ENCODE data around the gene QRICH2. TPM values are rescaled to one million over a fixed set of nuclear protein-coding genes. Genes with fewer than 3 reads are reported as not detected.

The QRICH2 gene
- total RNA-seq, 1 donor from 2014 or later: 12.3 TPM

GRCh38 chr17:76296186-76296585 lies 11.9 kb downstream of the QRICH2 start:
- H3K36me3 Mint-ChIP-seq (ENCODE audit: low read depth): peaks cover 10% of the 10 kb centered on the region
- no peak for TF ChIP-seq CTCF (conservative IDR thresholded peaks at IDR 0.05)

GRCh38 chr17:76293106-76293505 lies 15.0 kb downstream of the QRICH2 start:
- no peak for TF ChIP-seq CTCF (conservative IDR thresholded peaks at IDR 0.05)
- peaks cover 10% of the 10 kb centered on the region for H3K36me3 Mint-ChIP-seq (ENCODE audit: low read depth)

More at GRCh38 chr17:76296186-76296585, 11.9 kb downstream of the QRICH2 start:
- Mint-ChIP-seq H3K27me3 (ENCODE audit: low read depth) (no peaks in the 10 kb centered on the region), H3K27ac (ENCODE audit: unreplicated experiment) (no peak overlapping the region), H3K9me3 (no peaks in the 10 kb centered on the region), H3K4me1 (peaks cover 4% of the 10 kb centered on the region), H3K4me3 (no peak overlapping the region)
- no peak for DNase-seq (ENCODE audit: low read depth, low spot score)

GRCh38 chr17:76292567-76292966 lies 15.5 kb downstream of the QRICH2 start:
- Mint-ChIP-seq H3K36me3 (ENCODE audit: low read depth) (peaks cover 10% of the 10 kb centered on the region), H3K9me3 (no peaks in the 10 kb centered on the region), H3K27ac (ENCODE audit: unreplicated experiment) (no peak overlapping the region), H3K4me3 (no peak overlapping the region), H3K27me3 (ENCODE audit: low read depth) (no peaks in the 10 kb centered on the region), H3K4me1 (no peaks in the 10 kb centered on the region)
- DNase-seq (ENCODE audit: low read depth, low spot score): no peak
- no peak for TF ChIP-seq CTCF (conservative IDR thresholded peaks at IDR 0.05)

More at GRCh38 chr17:76293106-76293505, 15.0 kb downstream of the QRICH2 start:
- H3K4me3 Mint-ChIP-seq: no peak overlapping the region
- DNase-seq (ENCODE audit: low read depth, low spot score): no peak
- no peaks in the 10 kb centered on the region for H3K4me1 Mint-ChIP-seq
- no peak overlapping the region for H3K27ac Mint-ChIP-seq (ENCODE audit: unreplicated experiment)
- no peaks in the 10 kb centered on the region for H3K27me3 Mint-ChIP-seq (ENCODE audit: low read depth)
- no peaks in the 10 kb centered on the region for H3K9me3 Mint-ChIP-seq

GRCh38 chr17:76281573-76282371 lies 26.3 kb downstream of the QRICH2 start:
- Mint-ChIP-seq H3K27me3 (ENCODE audit: low read depth) (no peaks in the 10 kb centered on the region), H3K4me3 (no peak overlapping the region), H3K36me3 (ENCODE audit: low read depth) (no peaks in the 10 kb centered on the region), H3K9me3 (no peaks in the 10 kb centered on the region), H3K4me1 (peaks cover 5% of the 10 kb centered on the region), H3K27ac (ENCODE audit: unreplicated experiment) (no peak overlapping the region)
- TF ChIP-seq CTCF (conservative IDR thresholded peaks at IDR 0.05): no peak
- DNase-seq (ENCODE audit: low read depth, low spot score): no peak

GRCh38 chr17:76280650-76281049 lies 27.4 kb downstream of the QRICH2 start:
- H3K9me3 Mint-ChIP-seq: no peaks in the 10 kb centered on the region
- no peak overlapping the region for H3K4me3 Mint-ChIP-seq
- peaks cover 5% of the 10 kb centered on the region for H3K4me1 Mint-ChIP-seq
- H3K27me3 Mint-ChIP-seq (ENCODE audit: low read depth): no peaks in the 10 kb centered on the region
- DNase-seq (ENCODE audit: low read depth, low spot score): no peak
- TF ChIP-seq CTCF (conservative IDR thresholded peaks at IDR 0.05): no peak
- H3K27ac Mint-ChIP-seq (ENCODE audit: unreplicated experiment): no peak overlapping the region
- H3K36me3 Mint-ChIP-seq (ENCODE audit: low read depth): no peaks in the 10 kb centered on the region
